Measurements from ENCODE around the gene SSBP1.

- TF ChIP-seq CTCF (IDR thresholded peaks at IDR 0.05) (no peak), POLR2A (IDR thresholded peaks at IDR 0.05) (no peak)
Observed at GRCh38 chr7:141713890-141714289, 24.3 kb upstream of the SSBP1 start.
